HepG2 (cell line): ENCODE results near the gene SUSD6. TPM values are rescaled to one million over a fixed set of nuclear protein-coding genes. Genes with fewer than 3 reads are reported as not detected.
"Not testable (repeated sequence)": the region's sequence is repeated elsewhere in the genome, so short reads cannot be mapped to it uniquely, and the experiment has no call there.

Experiments used
- ATAC-seq: fragments of 200-7000 bp; cut with Tn5 transposase; 3 replicates; pipeline ENCODE4 v1.9.1; 2020; ENCODE audit warnings: mild to moderate bottlenecking, moderate library complexity
- BruUV-seq: library from RNA; stranded (reverse); fragments of 400-500 nt; replicated peaks from 2 replicates; lab custom pipeline; 2021; lab: Mats Ljungman, UMichigan
- CTCF ChIA-PET: fragments of 300-600 bp; formaldehyde crosslinking; extraction: SDS; loops from one replicate; lab custom pipeline; 2021; ENCODE audit warnings: low total read pairs, inconsistent platforms, low intra/inter-chr PET ratio; lab: Yijun Ruan, JAX
- POLR2A ChIA-PET: fragments of 350-600 bp; sonication (Branson Sonifier 250); formaldehyde crosslinking; loops from one replicate; lab custom pipeline; 2020; ENCODE audit warnings: antibody characterized with exemption, inconsistent platforms; lab: Yijun Ruan, JAX
- DNase-seq: peaks from one replicate; pipeline ENCODE4 v3.0.0-alpha.2; 2015; ENCODE audit warnings: low spot score
- FAIRE-seq: peaks from 3 replicates; lab custom pipeline; 2011; peaks lifted over from hg19 to GRCh38; lab: Jason Lieb, UNC
- H2AFZ ChIP-seq: one replicate; pipeline ENCODE4 v1.6.1; 2011; ENCODE audit warnings: low read length, inconsistent platforms
- H3K27ac ChIP-seq: fragments of 300-600 bp; 3 replicates; pipeline ENCODE4 v1.8.0; 2011; ENCODE audit warnings: mixed run types, mild to moderate bottlenecking, mixed read lengths, low read length, inconsistent platforms; ENCODE audit not compliant: insufficient read depth; ENCODE audit errors: extremely low read length
- H3K27me3 ChIP-seq, 2 experiments: fragments of 200-600 bp in 1 of 2; 2 replicates in 1 of 2; 3 replicates in 1 of 2; pipeline versions ENCODE4 v1.6.0 to v1.8.0; 2011; ENCODE audit warnings: low read length in 2 of 2, mild to moderate bottlenecking in 2 of 2, moderate library complexity in 2 of 2, inconsistent platforms in 1 of 2; ENCODE audit not compliant: insufficient read depth in 2 of 2, control insufficient read depth in 1 of 2
- H3K36me3 ChIP-seq, 2 experiments: fragments of 200-600 bp in 1 of 2; replicated peaks in 1 of 2; 2 replicates in 1 of 2; 3 replicates in 1 of 2; pipeline versions ENCODE4 v1.5.1 to v1.8.0; 2011; ENCODE audit warnings: low read length in 2 of 2, inconsistent platforms in 1 of 2; ENCODE audit not compliant: insufficient read depth in 2 of 2, control insufficient read depth in 1 of 2
- H3K4me1 ChIP-seq: 2 replicates; pipeline ENCODE4 v1.5.1; 2012; ENCODE audit warnings: low read length, inconsistent platforms; ENCODE audit not compliant: insufficient read depth
- H3K4me2 ChIP-seq: 2 replicates; pipeline ENCODE4 v1.6.0; 2011; ENCODE audit warnings: low read depth, low read length, inconsistent platforms
- H3K4me3 ChIP-seq, 3 experiments: fragments of 200-600 bp in 1 of 3; sonication (generic), shearing (Covaris generic) in 1 of 3; replicated peaks in 1 of 3; 2 replicates each; pipeline ENCODE4 v1.5.1; 2011 to 2016; ENCODE audit warnings: low read length in 3 of 3, inconsistent platforms in 2 of 3, low read depth in 2 of 3, mild to moderate bottlenecking in 2 of 3, control low read depth in 1 of 3, mixed read lengths in 1 of 3; ENCODE audit not compliant: insufficient read depth in 1 of 3
- H3K79me2 ChIP-seq: one replicate; pipeline ENCODE4 v1.6.1; 2011; ENCODE audit warnings: low read length, inconsistent platforms; ENCODE audit not compliant: insufficient read depth
- H3K9ac ChIP-seq: 2 replicates; pipeline ENCODE4 v1.6.0; 2011; ENCODE audit warnings: mild to moderate bottlenecking, low read depth, low read length, inconsistent platforms; ENCODE audit not compliant: insufficient read depth
- H3K9me3 ChIP-seq: 2 replicates; pipeline ENCODE4 v1.5.1; 2012; ENCODE audit warnings: mild to moderate bottlenecking, low read length
- H4K20me1 ChIP-seq: 2 replicates; pipeline ENCODE4 v1.6.0; 2011; ENCODE audit warnings: inconsistent platforms, mild to moderate bottlenecking, low read length, moderate library complexity; ENCODE audit not compliant: insufficient read depth
- DNMT3B ChIP-seq: conservative IDR thresholded peaks from 2 replicates; pipeline ENCODE4 v1.6.1; 2016; ENCODE audit warnings: missing biosample characterization, control low read depth
- EHMT2 ChIP-seq: fragments of 200-600 bp; sonication (generic); IDR thresholded peaks from 2 replicates; pipeline ENCODE4 v1.7.0; 2017; ENCODE audit warnings: antibody characterized with exemption, low read depth, low read length, borderline replicate concordance
- ETV5 ChIP-seq: IDR thresholded peaks from 2 replicates; pipeline ENCODE4 v1.6.1; 2018; ENCODE audit warnings: missing biosample characterization, missing genetic modification reagents, inconsistent platforms, borderline replicate concordance
- HOXA9 ChIP-seq: sonication (generic); formaldehyde crosslinking; IDR thresholded peaks from 2 replicates; pipeline ENCODE4 v1.8.1; 2022; ENCODE audit warnings: missing genetic modification reagents, mild to moderate bottlenecking, moderate library complexity, borderline replicate concordance
- MYNN ChIP-seq: sonication (generic); formaldehyde crosslinking; IDR thresholded peaks from 2 replicates; pipeline ENCODE4 v1.4.0; 2020; ENCODE audit warnings: mild to moderate bottlenecking, low read depth, missing genetic modification reagents
- SRY ChIP-seq: sonication (generic); formaldehyde crosslinking; IDR thresholded peaks from 2 replicates; pipeline ENCODE4 v1.8.0; 2022; ENCODE audit warnings: mild to moderate bottlenecking, missing genetic modification reagents
- ZKSCAN1 ChIP-seq: fragments of 150-350 bp; IDR thresholded peaks from 2 replicates; pipeline ENCODE4 v1.6.1; 2014; ENCODE audit warnings: low read length
- ZNF224 ChIP-seq: sonication (generic); formaldehyde crosslinking; IDR thresholded peaks from 2 replicates; pipeline ENCODE4 v1.5.0; 2020; ENCODE audit warnings: mild to moderate bottlenecking, missing genetic modification reagents
- ZNF556 ChIP-seq: sonication (generic); formaldehyde crosslinking; IDR thresholded peaks from 2 replicates; pipeline ENCODE4 v1.4.0; 2020; ENCODE audit warnings: mild to moderate bottlenecking, missing genetic modification reagents, borderline replicate concordance
- ZNF652 ChIP-seq: IDR thresholded peaks from 2 replicates; pipeline ENCODE4 v1.6.1; 2016; ENCODE audit warnings: low read depth, borderline replicate concordance
- WGBS: methylation state at CpG from one replicate; pipeline ENCODE4 v1.1.6; 2017; ENCODE audit warnings: low lambda C conversion rate; 5-methylcytosine and 5-hydroxymethylcytosine counted together
- in situ Hi-C: cut with HindIII; loops from 2 replicates; pipeline ENCODE4 v1.10.0; 2017; ENCODE audit warnings: low pct_unique_long_range_greater_than_20kb; ENCODE audit not compliant: extremely low pct_ligation_motif_present
- intact Hi-C: fragments of 100-400 bp; cut with micrococcal nuclease; formaldehyde crosslinking; loops from one replicate; pipeline ENCODE4 v1.10.0; 2022; ENCODE audit not compliant: unreplicated experiment
- polyA plus RNA-seq, 8 experiments: library from polyadenylated mRNA; depleted of rRNA in 3 of 8; stranded (reverse) in 7 of 8; unstranded in 1 of 8; fragments of >200 nt; fragmentation: Illumina TruSeq in 4 of 8; extraction: Trizol in 4 of 8; gene quantifications; 2 replicates each; pipeline versions ENCODE4 v1.2.1 to v1.2.3, GENCODE V29; 2011 to 2016; ENCODE audit warnings: low read depth in 4 of 8, missing spikeins in 1 of 8, mixed read lengths in 1 of 8; ENCODE audit not compliant: insufficient read depth in 1 of 8
- total RNA-seq, 5 experiments: library from RNA; depleted of rRNA; stranded (reverse); fragments of >200 nt; fragmentation: Illumina TruSeq; extraction: Trizol; gene quantifications; 2 replicates each; pipeline ENCODE4 v1.2.3, GENCODE V29; 2016; ENCODE audit warnings: low read depth in 1 of 5

The SUSD6 gene
- total and polyA plus RNA-seq, 2 of the 13 experiments (the other 11 are each of a cell fraction or from before 2014, with no cell fraction given): 7.2 to 7.4 TPM

DNA sequence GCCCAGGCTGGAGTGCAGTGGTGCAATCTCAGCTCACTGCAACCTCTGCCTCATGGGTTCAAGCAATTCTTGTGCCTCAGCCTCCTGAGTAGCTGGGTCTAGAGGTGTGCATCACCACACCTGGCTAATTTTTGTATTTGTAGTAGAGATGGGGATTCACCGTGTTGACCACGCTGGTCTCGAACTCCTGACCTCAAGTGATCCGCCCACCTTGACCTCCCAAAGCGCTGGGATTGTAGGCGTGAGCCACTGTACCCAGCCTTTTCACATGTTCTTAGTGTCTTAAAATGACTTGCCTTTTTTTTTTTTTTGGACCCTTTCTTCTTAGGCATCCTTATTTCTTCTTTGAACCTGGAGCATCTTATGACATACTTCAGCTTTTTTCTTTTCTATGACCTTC lies 87.8 kb downstream of the SUSD6 start:
- H3K27me3 ChIP-seq, H3K4me3 ChIP-seq, POLR2A ChIA-PET, CTCF ChIA-PET, H3K36me3 ChIP-seq, H3K9ac ChIP-seq, H4K20me1 ChIP-seq, H2AFZ ChIP-seq, in situ Hi-C loops, FAIRE-seq, DNase-seq, H3K4me2 ChIP-seq, H3K79me2 ChIP-seq, ATAC-seq, intact Hi-C loops, BruUV-seq, H3K9me3 ChIP-seq, H3K27ac ChIP-seq: not testable (repeated sequence)
- peaks cover 83% of the 10 kb centered on the region for H3K4me1 ChIP-seq
- 94% methylated on average over 6 of the region's 6 CpGs for WGBS

DNA sequence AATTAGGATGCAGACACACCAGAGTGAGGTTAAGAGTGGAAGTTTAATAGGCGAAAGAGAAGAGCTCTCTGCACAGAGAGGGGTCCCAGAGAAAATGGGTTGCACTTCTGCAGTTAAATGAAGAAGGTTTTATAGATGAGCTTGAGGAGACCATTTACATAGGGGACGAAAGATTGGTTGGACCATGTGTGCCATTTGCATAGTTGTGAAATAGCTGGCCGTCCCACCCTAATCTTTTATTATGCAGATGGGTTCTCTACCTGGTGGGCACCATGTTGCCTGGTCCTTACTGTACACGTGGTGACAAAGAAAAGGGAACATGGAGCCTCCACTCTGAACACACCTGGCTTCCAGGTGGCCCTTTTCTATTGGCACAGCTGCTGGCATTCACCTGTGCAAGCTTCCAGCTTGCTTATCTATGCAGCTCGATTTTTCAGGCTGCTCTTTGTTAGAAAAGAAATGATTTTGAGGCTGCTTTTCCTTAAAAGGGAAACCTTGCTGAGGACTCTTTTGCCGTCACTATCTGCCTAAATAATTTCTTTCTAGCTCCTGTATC lies 88.4 kb downstream of the SUSD6 start:
- Histone ChIP-seq H3K4me3 (no peak overlapping the region), H3K27me3 (no peaks in the 10 kb centered on the region), H4K20me1 (no peaks in the 10 kb centered on the region), H3K9me3 (no peaks in the 10 kb centered on the region), H3K27ac (no peak overlapping the region), H3K36me3 (no peaks in the 10 kb centered on the region), H3K9ac (no peak overlapping the region)
- intact Hi-C loops: no loop called here
- 90% methylated on average over 6 of the region's 6 CpGs for WGBS
- no peak for FAIRE-seq
- POLR2A ChIA-PET: no interaction called here
- CTCF ChIA-PET: no interaction called here
- TF ChIP-seq MYNN (CRISPR knock-in tag) (no peak), ZNF556 (CRISPR knock-in tag) (no peak), DNMT3B (CRISPR knock-in tag) (no peak), ZKSCAN1 (no peak), SRY (CRISPR knock-in tag) (no peak), HOXA9 (CRISPR knock-in tag) (no peak), ZNF652 (CRISPR knock-in tag) (no peak), EHMT2 (no peak), ETV5 (no peak), ZNF224 (CRISPR knock-in tag) (no peak)
- TF ChIP-seq, all 625 proteins: peak for 0
- Histone ChIP-seq H3K79me2 (no peaks in the 10 kb centered on the region), H3K4me1 (peaks cover 83% of the 10 kb centered on the region), H2AFZ (no peak overlapping the region), H3K4me2 (no peak overlapping the region)
- ATAC-seq (no peak), DNase-seq (no peak)
- in situ Hi-C loops: no loop called here
- BruUV-seq: no TSS peak
